BE2C (cell line): ENCODE results near the gene FERD3L.

ENCODE experiments used
- DNase-seq: peaks from one replicate; pipeline ENCODE4 v3.0.0-alpha.2; 2020
- H3K27me3 ChIP-seq: fragments of 250-450 bp; sonication (Bioruptor Pico); 2 replicates; pipeline ENCODE4 v1.5.1; 2020; ENCODE audit warnings: mild to moderate bottlenecking
- H3K36me3 ChIP-seq: fragments of 250-450 bp; sonication (Bioruptor Pico); 2 replicates; pipeline ENCODE4 v1.5.1; 2020; ENCODE audit warnings: mild to moderate bottlenecking
- H3K4me1 ChIP-seq: fragments of 250-450 bp; sonication (Bioruptor Pico); 2 replicates; pipeline ENCODE4 v1.5.1; 2020
- H3K4me3 ChIP-seq: 2 replicates; pipeline ENCODE4 v1.5.1; 2011; ENCODE audit warnings: low read depth, low read length
- H3K9me3 ChIP-seq: fragments of 250-450 bp; sonication (Bioruptor Pico); 2 replicates; pipeline ENCODE4 v1.5.1; 2020
- CTCF ChIP-seq: IDR thresholded peaks from 2 replicates; pipeline ENCODE4 v1.5.1; 2012; ENCODE audit warnings: mild to moderate bottlenecking, low read depth, low read length

FERD3L gene

GRCh38 chr7:19161671-19162070 is 16.4 kb upstream of the FERD3L start:
- no peak for TF ChIP-seq CTCF
- no peak for DNase-seq
- H3K4me1 ChIP-seq = no peaks in the 10 kb centered on the region
- no peaks in the 10 kb centered on the region for H3K36me3 ChIP-seq
- H3K27me3 ChIP-seq = no peaks in the 10 kb centered on the region
- no peak overlapping the region for H3K4me3 ChIP-seq
- H3K9me3 ChIP-seq = no peaks in the 10 kb centered on the region

- H3K27me3 ChIP-seq = no peaks in the 10 kb centered on the region
These were observed 1.5 kb upstream of the FERD3L start for GRCh38 chr7:19146699-19147098.

GRCh38 chr7:19145434-19146115 is 354 bp upstream of the FERD3L start:
- no peaks in the 10 kb centered on the region for H3K4me1 ChIP-seq
- no peak for DNase-seq
- H3K4me3 ChIP-seq = no peak overlapping the region
- H3K36me3 ChIP-seq = no peaks in the 10 kb centered on the region
- TF ChIP-seq CTCF = no peak
- H3K9me3 ChIP-seq = no peaks in the 10 kb centered on the region; the same call in 1 of the 2 replicates
- H3K27me3 ChIP-seq = no peaks in the 10 kb centered on the region

More at GRCh38 chr7:19146699-19147098, 1.5 kb upstream of the FERD3L start:
- no peaks in the 10 kb centered on the region for H3K36me3 ChIP-seq
- TF ChIP-seq CTCF = no peak
- no peaks in the 10 kb centered on the region for H3K4me1 ChIP-seq
- H3K4me3 ChIP-seq = no peak overlapping the region
- no peaks in the 10 kb centered on the region; the same call in 1 of the 2 replicates for H3K9me3 ChIP-seq
- no peak for DNase-seq

- Histone ChIP-seq H3K27me3 (no peaks in the 10 kb centered on the region), H3K4me1 (no peaks in the 10 kb centered on the region), H3K36me3 (no peaks in the 10 kb centered on the region), H3K4me3 (no peak overlapping the region), H3K9me3 (no peaks in the 10 kb centered on the region; the same call in 1 of the 2 replicates)
- no peak for TF ChIP-seq CTCF
- DNase-seq = no peak
These were observed 1.2 kb downstream of the FERD3L start for GRCh38 chr7:19143881-19144574.

- no peak for TF ChIP-seq CTCF
- DNase-seq = no peak
- no peak overlapping the region for H3K4me3 ChIP-seq
- H3K9me3 ChIP-seq = no peaks in the 10 kb centered on the region; the same call in 1 of the 2 replicates
- H3K36me3 ChIP-seq = no peaks in the 10 kb centered on the region
- H3K27me3 ChIP-seq = no peaks in the 10 kb centered on the region
- no peaks in the 10 kb centered on the region for H3K4me1 ChIP-seq
These were observed 5.4 kb downstream of the FERD3L start for GRCh38 chr7:19139706-19140327.
